DMS 273 treated with DMSO at 0.1 percent for 48 hours (cell line): Measurements from ENCODE around the gene C22orf31.
"Not testable (repeated sequence)": the region's sequence is repeated elsewhere in the genome, so short reads cannot be mapped to it uniquely, and the experiment has no call there.

ENCODE experiments used
- DNase-seq: peaks from one replicate; lab custom pipeline; 2025; lab: John Stamatoyannopoulos, UW

The C22orf31 gene

DNA sequence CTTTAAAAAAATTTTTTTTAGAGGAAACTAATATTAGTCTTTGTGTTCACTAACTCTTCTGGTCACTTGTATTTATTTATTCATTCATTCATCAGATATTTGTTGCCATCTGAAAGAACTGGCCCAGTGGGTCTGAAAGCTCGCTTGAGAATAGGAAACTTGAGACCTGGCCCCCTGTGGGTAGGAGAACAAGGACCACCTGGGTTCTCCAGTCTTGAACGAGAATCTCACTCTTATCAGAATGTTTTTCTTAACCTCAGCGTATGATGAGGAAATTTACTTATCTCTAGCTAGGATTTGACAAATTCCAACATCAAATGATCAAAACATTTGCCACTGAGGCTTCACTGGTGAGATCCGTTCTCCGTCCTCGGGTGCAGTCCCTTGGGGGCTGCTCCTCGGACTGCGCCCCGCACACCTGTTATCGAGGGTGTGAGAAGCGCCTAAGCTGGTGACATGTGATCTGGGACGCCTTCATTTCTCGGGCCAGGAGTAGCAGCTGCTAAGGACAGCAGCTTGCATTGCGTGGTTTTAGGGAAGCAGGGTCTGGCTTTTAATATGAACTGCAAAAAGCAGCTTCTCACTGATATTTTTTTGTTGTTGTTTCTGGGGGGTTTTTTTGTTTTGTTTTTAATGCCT is 6.3 kb downstream of the C22orf31 start:
- no peak for DNase-seq

DNA sequence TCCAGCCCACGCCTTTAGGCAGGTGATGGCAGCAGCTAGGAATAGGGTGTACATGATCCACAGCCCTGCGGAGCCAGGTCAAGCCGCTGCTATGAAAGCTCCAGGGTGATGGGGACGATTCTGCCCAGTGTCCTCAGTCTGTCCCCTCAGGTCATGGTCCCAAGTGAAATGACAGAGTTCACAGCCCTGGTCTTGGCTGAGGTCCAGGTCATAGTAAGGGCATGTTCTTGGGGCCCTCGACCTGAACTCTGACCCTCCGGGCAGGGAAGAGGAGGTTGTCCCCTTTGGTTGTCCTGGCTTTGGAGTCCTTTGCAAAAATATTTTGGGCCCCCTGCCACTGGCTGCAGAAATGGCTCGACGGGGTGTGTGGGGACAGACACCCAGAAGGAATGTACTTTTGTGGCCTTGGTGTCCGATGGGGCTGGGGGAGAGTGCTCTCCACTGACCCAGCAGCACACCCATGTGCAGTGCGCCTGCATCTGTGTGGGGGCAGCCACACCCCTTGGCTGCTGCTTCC is 7.3 kb downstream of the C22orf31 start:
- no peak for DNase-seq

DNA sequence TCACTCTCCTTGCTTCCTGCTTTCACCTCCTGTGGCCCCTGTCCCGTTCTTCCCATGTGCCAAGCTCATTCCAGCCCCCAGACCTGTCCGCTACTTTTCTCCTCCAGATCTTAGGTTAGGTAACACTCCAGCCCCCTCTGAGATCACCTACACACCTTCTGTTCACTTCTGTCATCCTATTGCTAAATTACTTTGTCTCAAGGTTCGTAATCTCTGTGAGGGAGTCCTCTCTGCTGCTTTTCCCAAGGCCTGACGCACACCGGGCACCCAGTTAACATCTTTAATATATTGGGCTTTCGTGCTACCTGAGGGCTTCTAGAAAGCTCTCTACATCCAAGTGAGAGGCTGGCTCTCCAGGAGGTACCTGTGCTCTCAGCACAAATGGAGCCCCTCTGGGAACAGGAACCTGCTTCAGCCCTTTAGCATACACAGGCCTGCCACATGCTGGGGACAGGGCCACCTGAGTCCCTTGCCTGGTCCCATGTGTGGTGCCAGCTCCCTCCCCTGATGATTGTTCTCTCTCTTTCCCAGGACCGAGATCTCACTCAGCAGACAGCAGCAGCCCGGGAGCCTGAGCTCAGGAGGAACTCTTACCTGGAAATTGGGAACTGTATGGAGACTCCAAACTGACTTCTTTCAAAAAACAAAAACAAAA is 8.5 kb downstream of the C22orf31 start:
- no peak for DNase-seq

DNA sequence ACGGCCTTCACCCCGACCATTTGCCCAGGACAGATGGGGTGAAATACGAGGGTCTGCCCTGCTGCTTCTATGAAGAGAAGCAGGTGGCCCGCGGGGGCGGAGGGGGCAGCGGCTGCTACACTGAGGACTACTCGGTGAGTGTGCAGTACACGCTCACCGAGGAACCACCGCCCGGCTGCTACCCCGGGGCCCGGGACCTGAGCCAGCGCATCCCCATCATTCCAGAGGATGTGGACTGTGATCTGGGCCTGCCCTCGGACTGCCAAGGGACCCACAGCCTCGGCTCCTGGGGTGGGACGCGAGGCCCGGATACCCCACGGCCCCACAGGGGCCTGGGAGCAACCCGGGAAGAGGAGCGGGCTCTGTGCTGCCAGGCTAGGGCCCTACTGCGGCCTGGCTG is 11.2 kb downstream of the C22orf31 start:
- no peak for DNase-seq

DNA sequence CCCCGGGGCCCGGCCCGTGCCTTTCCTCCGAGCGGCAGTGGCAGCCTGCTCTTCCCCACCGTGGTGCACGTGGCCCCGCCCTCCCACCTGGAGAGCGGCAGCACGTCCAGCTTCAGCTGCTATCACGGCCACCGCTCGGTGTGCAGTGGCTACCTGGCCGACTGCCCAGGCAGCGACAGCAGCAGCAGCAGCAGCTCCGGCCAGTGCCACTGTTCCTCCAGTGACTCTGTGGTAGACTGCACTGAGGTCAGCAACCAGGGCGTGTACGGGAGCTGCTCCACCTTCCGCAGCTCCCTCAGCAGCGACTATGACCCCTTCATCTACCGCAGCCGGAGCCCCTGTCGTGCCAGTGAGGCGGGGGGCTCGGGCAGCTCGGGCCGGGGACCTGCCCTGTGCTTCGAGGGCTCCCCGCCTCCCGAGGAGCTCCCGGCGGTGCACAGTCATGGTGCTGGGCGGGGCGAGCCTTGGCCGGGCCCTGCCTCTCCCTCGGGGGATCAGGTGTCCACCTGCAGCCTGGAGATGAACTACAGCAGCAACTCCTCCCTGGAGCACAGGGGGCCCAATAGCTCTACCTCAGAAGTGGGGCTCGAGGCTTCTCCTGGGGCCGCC is 11.9 kb downstream of the C22orf31 start:
- DNase-seq: no peak

DNA sequence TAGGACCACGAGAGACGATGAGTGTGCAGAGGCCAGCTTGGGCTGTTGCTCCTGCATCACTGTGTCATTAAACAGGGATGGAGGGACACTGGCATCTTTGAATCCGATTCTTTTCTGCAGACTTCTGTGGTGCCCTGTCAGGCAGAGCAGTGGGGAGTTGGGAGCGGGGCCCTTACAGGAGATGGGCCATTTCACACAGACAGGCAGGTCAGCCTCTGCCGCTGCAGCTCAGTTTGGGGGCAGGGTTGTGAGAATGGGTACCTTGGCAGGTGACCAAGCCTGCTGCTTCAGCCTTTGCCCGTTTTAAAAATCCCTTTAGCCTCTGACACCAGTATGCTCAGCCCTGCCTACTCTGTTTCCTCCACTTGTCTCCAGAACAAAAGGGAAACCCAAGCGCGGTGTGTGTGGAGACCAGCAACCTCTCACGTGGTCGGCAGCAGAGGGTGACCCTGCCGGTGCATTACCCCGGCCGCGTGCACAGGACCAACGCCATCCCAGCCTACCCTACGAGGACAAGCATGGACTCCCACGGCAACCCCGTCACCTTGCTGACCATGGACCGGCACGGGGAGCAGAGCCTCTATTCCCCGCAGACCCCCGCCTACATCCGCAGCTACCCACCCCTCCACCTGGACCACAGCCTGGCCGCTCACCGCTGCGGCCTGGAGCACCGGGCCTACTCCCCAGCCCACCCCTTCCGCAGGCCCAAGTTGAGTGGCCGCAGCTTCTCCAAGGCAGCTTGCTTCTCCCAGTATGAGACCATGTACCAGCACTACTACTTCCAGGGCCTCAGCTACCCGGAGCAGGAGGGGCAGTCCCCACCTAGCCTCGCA is 12.6 kb downstream of the C22orf31 start:
- DNase-seq: no peak

DNA sequence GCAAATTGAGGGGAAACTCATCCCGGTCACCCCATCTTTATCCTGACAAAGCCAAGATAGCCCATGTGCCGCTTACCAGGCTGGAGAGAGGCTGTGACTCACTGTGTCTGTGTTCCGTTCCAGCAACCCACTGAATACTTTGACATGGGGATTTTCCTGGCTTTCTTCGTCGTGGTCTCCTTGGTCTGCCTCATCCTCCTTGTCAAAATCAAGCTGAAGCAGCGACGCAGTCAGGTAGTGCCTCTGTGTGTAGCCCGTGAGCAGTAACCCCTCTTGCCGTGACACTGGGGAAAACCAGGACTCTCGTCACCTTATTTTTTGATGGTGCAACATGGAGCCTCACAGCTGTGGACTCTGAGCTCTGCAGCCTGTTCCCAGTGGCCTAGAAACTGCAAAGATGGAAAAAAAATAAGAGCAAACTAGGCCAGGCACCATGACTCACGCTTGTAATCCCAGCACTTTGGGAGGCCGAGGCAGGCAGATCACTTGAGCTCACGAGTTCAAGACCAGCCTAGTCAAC is 16.9 kb downstream of the C22orf31 start:
- DNase-seq: no peak

DNA sequence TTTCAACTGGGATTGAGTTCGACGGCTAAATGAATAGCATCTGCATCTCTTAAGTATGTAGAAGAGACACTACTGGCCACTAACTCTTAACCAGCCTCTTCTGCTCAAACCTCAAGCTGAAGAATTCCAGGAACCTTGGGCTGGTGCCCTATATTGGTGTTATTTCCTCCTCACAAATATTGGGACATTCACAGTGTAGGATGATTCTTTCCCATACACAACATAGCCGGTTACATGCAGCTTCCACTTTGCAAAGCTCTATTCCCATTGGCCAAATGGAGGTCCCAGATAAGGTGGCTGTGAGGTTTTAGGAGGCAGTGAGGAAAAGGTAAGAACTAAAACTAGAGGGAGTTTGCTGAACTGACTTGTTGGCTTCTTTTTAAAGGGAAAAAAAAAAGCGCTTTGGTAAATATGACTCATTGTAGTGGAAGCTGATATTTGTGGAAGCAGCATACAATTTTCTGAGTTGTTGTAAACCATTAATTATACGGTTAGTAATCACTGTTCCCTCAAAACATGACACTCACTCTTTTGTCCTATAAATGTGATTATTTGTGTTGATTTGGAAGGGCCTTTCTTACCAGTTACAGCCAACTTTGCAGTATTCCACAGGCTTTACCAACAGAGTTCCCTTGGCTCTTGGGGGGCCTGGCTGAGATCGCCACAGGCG is 17.6 kb downstream of the C22orf31 start:
- DNase-seq: no peak

DNA sequence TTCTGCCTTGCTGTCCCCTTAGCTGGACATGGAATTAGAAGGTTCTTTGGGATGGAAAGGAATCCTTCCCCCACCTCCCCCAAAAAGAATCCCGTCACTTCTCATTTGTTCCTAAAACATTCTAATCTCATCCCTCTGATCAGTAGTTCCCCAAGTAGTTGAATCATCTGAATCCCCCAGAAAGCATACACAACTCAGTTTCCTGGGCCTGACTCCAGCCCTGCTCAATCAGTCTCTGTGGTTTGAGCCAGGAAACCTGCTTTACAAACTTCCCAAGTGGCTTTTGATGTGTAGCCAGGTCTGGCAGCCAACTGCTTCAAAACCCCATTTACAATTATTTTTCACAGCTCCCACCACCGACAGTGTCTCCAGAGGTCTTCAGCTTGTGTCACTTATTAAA is 20.2 kb downstream of the C22orf31 start:
- no peak for DNase-seq

DNA sequence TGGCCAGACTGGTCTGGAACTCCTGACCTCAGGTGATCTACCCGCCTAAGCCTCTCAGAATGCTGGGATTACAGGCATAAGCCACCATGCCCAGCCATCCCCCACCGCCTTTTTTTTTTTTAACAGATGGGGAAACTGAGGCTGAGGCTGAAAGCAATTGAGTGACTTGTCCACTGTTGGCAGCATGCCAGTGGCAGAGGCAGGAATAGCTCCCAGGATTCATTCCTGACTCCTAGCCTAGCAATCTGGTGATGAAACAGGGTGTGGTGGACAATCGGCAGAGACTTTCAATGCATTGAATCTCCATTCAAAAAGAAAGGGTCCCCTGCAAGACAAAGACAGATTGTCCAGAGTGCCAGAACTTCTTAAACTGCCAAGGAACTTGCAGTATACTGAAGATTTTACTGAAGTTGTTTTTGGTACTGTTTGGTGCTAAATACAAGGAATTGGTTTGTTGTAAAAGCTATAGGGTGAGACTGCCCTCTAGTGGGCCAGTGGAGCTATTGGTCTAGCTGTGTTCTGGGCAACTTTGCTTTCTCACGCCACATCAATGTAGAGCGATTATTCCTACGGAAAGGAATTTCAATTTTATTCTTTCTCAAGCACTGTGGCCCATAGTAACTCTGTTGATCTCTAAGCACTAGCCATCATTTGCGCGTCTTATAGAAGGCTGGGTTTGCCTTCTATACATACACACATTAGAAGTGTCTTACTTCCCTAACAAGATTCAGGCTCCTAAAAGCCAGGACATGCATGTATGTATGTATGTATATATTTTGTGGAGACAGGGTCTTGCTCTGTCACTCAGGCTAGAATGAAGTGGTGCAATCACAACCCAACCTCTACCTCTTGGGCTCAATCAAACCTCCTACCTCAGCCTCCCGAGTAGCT is 21.0 kb downstream of the C22orf31 start:
- DNase-seq: peak; percentile 12

DNA sequence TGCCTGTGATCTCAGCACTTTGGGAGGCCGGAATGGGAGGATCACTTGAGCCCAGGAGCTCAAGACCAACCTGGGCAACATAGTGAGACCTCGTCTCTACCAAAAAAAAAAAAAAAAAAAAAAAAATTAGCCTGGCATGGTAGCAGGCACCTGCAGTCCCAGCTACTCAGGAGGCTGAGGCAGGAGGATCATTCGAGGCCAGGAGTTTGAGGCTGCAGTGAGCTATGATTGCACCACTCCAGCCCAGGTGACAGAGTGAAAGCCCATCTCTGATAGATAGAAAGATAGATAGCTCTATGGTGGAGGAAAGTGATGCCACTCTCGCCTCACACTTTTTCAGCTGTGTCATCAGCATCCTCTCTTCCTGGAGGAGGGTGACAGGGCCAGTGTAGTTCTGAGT is 21.9 kb downstream of the C22orf31 start:
- not testable (repeated sequence) for DNase-seq

DNA sequence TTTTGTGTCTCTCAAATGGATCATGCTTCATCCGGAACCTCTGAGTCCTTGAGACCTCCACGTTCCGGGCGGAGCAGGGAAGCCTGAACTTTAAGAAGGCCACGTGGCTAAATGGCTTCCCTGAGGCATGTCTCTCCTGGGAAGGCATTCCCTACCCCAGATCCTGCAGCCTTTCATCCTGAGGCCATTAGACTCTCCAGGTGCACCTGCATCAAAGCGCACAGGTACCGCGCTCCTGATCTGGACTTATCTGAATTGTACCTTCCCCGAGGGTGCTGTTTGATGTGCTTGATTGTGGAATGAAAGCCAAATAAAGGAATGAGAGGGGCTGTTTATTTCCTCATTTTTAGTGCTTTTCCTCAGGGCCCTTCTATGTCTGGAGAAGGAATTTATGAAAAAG is 22.5 kb downstream of the C22orf31 start:
- no peak for DNase-seq

DNA sequence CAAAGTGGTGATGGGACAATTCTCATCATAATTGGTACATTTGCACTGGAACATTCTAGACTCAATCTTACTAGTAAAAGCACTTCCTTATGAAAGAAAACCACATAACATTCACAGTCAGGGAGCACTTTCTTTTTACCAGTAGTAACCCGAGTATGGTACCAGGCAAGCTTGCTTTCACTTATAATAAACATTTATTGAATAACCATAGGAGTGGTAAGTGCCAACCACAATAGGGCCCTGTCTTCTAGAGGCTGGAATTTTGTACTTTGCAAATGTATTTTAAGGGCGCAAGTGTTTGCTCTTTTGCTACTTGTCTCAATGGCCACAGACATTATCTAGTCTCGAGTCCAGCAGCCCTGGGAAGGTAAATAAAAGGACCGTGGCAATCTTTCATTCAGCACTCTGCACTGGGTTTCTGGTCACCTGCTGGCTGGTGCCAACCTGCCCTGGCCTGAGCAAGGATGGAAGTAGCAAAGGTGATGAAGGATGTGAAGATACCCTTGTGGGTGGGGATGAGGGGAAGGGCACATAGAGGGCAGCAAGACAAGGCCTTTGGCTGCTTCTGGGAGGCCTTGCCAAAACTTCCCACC is 24.2 kb downstream of the C22orf31 start:
- DNase-seq: no peak

DNA sequence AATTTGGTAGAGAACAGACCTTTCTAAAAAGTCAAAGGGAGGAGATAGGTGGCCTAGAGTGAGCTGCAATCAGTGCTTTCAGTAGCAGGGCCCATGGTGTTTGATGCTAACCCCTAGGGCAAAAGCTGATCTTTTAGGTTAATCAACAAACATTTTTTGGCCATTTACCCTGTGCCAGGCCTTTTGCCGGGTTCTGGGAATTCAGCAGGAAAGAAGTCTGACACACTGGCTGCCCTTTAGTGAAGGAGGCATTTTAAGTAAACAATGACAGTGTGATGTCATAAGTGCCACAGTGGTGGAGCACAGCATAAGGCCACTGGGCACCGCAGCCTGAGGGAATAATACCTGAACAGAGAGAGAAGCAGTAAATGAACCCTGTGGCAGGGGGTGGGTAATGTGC is 29.0 kb downstream of the C22orf31 start:
- DNase-seq: no peak

DNA sequence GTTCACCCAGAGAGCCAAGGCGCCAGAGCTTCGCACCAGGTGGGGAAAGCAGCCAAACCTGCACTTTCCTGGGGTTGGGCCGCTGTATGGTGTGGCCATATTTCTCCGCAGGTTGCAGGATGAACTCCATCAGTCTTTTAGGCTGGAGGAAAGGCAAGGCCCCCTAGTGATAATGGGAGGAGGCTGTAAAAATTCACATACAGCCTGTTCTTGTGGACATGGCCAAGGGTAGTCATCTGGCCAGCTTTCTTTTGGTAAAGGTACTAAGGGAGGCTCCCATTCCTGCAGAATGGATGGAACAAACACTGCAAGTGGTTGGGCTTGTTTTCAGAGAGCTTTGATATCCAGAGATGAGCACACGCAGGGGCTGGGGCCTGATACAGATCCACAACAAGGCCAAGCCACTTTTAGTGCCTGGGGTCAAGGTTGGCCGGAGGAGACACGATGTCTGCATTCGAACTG is 29.6 kb downstream of the C22orf31 start:
- DNase-seq: no peak

DNA sequence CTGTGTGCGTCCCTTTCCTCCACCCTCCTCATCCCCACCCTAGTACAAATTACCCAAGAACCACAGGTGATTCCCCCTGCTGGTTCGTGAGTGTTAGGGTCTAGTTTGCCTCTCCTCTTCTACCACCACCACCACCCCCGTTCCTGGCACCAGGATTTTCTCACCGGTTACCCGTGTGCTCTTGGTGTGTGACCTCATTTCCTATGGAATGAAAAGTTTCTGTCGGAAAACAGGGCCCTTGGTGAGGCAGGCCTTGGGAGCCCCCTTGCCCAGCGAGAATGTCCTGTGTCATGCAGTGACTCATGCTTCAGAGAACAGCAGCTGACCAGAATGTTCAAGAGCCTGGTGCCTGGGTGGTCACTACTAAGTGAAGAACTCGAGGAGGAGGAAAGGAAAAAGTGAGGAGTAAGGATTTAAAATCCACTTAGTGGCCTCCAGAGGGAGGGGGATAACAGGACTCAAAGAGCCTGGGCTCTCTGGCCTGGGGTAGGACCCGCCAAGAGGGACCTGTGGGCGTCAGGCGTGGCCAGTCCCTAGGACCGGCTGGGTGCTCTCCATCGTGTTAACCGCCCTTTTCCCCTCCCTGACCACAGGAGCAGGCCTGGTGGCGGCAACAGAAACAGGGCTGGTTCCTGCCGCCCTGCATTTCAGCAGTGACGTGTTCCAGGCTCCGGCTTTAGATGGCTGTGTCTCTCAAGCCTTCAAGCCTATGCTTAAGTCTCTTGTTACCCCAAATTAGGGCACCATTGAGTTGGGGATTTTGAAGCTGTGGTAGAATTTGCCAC is 30.2 kb downstream of the C22orf31 start:
- no peak for DNase-seq

DNA sequence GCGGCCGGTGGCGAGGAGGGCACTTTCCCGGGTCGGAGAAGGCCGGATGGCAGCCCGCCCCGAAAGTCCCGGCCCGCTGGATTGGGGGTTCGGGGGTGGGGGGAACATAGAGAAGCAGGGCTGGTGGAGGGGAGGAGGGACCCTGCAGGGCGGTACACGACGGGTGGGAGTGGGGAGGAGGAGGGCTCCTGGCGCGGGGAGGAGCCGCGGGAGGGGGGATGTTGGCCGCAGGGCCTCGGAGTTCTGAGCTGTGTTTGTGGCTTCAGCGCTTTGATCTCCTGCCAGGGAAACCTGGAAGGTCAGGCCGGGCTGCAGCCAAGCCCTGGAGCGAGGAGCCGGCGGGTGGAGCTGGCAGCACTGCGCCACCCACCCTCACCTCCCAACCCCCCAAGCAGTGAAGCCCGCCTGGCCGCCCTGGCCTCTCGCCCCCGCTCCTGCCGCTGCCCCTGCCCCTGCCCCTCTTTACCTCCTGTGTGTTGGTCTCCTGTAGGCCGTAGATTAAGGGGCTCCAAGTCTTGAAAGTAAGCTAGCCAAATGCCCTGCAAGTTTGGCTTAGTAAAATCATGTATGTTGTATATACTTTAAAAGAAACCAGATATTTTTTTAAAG is 30.9 kb downstream of the C22orf31 start:
- DNase-seq: peak; percentile 6

DNA sequence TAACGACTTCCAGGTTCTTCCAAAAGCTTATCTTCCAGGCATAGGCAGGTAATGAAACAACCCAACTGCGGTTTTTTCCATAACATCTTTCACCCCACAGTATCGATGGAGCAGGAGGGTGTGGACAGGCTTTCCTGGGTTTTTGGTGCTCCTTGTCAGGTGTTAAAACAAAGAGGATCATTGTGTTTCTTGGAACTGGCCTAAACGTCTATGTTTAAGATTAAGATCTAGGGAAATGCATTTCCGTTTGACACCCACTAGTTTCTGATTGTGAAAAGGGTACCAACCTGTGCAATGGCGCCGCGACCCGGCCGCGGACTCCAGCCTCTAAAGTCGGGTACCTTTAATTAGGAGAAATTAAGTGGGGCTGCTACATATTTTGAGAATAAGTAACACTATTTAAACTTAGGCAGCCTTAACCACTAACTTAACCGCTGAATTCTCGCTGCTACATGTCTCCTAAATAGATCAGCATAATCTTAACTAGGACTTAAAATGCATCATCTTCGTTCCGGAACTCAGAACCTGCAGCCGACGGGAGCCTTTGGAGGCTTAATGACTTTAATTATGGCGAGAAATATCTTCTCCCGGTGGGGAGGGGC is 31.5 kb downstream of the C22orf31 start:
- DNase-seq: no peak
